GM12874 (cell line): ENCODE measurements around the gene PLCD4.

Experiments
- CTCF ChIP-seq: IDR thresholded peaks from 2 replicates; pipeline ENCODE4 v1.5.1; 2011; ENCODE audit warnings: low read depth, mild to moderate bottlenecking, control low read depth, low read length, moderate library complexity; ENCODE audit not compliant: insufficient read depth

The PLCD4 gene

DNA sequence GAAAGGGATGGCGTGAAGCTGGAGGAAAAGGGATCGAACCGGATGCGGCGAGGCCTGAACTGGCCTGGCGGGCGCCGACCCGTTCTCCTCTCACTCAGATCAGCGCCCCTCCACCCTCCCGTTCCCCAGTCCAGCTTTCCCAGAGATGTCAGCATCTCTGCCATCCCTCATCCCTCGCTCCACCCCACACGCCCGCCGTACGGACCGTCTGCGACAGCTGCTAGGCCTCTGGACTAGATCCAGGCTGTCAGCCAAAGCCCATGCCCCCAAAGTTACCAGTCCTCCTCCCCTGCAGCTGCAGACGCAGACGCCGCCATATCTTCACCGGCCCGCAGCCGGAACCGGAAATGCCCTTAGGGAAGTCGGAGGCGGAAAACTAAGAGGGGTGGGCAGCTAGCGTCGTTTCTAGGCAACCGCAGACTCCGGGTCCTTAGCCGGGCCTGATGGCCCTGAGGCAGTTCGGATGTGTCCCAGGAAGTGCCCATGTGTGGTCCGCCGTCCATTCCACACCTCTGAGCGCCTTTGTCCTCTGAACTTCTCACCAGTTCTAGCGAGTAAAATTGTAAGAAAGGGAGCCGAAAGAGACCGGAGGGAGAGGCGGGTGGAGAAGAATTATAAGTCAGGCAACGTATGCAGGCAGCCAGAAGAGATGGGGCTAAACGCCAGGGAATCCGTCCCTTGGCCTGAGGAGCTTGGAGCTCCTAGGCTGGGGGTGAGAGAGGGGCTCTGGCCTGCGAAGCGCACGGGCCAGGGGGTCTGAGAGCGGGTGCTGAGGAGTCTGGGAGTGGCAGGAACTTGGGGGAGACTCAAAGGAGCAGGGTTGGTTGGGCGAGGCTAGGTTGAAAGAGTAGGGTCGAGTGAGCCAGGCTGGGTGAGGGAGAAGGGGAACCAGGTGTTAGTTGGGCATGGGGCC is 64.2 kb downstream of the PLCD4 start, which contains the start of the genes RNF25 and STK36:
TSS of gene RNF25 (minus strand) at position 349 of the 913 bp plus-strand sequence. CDS start at position 317, 32 bp downstream.
TSS of gene STK36 (plus strand) at position 433 of the 913 bp plus-strand sequence. CDS start 744 bp downstream, outside the sequence.
- no peak for TF ChIP-seq CTCF

- no peak for TF ChIP-seq CTCF
Observed at GRCh38 chr2:218679119-218679518, 71.4 kb downstream of the PLCD4 start.

- no peak for TF ChIP-seq CTCF
Observed at GRCh38 chr2:218680061-218680460, 72.4 kb downstream of the PLCD4 start.
